Gastrocnemius medialis (tissue), 4 donors: ENCODE data around the gene CRLF2. TPM values are rescaled to one million over a fixed set of nuclear protein-coding genes. Genes with fewer than 3 reads are reported as not detected.
"Not testable (repeated sequence)": the region's sequence is repeated elsewhere in the genome, so short reads cannot be mapped to it uniquely, and the experiment has no call there.

ENCODE experiments used
- ATAC-seq, 2 donors: fragments of 150-250 bp; one replicate each; pipeline ENCODE4 v1.9.1; 2016
- DNase-seq, 2 donors: peaks; one replicate each; pipeline ENCODE4 v3.0.0-alpha.2; 2019
- H3K27ac ChIP-seq, 4 donors: fragments of 200-600 bp; sonication (generic); 1 replicate in 1 of 4; 2 replicates in 3 of 4; pipeline ENCODE4 v1.5.1; 2016 to 2018; ENCODE audit warnings: mild to moderate bottlenecking in 2 of 4, moderate library complexity in 1 of 4
- H3K27me3 ChIP-seq, 3 donors: fragments of 200-600 bp; sonication (generic) in 2 of 3; 1 replicate in 1 of 3; 2 replicates in 2 of 3; pipeline versions ENCODE4 v1.5.1 to v1.6.0; 2016 to 2019; ENCODE audit warnings: mild to moderate bottlenecking in 1 of 3, moderate library complexity in 1 of 3
- H3K36me3 ChIP-seq, 2 donors: fragments of 200-600 bp; sonication (generic) in 1 of 2; one replicate each; pipeline ENCODE4 v1.5.1; 2017 to 2018
- H3K4me1 ChIP-seq, 2 donors: fragments of 200-600 bp; sonication (generic) in 1 of 2; one replicate each; pipeline ENCODE4 v1.5.1; 2016 to 2017; ENCODE audit warnings: mild to moderate bottlenecking in 2 of 2
- H3K4me3 ChIP-seq, 4 donors: fragments of 200-600 bp; sonication (generic) in 3 of 4; 1 replicate in 1 of 4; 2 replicates in 3 of 4; pipeline ENCODE4 v1.5.1; 2016 to 2019; ENCODE audit warnings: mild to moderate bottlenecking in 2 of 4
- H3K9me3 ChIP-seq, 3 donors: fragments of 200-600 bp; sonication (generic) in 2 of 3; 1 replicate in 1 of 3; 2 replicates in 2 of 3; pipeline ENCODE4 v1.5.1; 2016 to 2019
- POLR2A ChIP-seq, 2 donors: fragments of 450-650 bp; IDR thresholded peaks; one replicate each; pipeline ENCODE4 v1.6.1; 2017; ENCODE audit warnings: antibody characterized with exemption in 2 of 2, mild to moderate bottlenecking in 2 of 2, moderate library complexity in 2 of 2
- in situ Hi-C, 4 donors: fragments of 200-750 bp; cut with MboI; loops; one replicate each; pipeline versions ENCODE4 v1.15.0 to v1.8.0; 2017; ENCODE audit warnings: low sequenced_read_pairs in 4 of 4
- intact Hi-C: fragments of 100-400 bp; cut with DNase I; formaldehyde crosslinking; loops from one replicate; pipeline ENCODE4 v1.15.1; 2023; ENCODE audit warnings: low total_unique reads
- total RNA-seq, 4 donors: library from RNA; depleted of rRNA; stranded (reverse); fragments of >200 nt; gene quantifications; one replicate each; pipeline versions ENCODE4 v1.1.0 to v1.2.3, GENCODE V29; 2016
- TF ChIP-seq, protein P1 (sequence below), 5 experiments: fragments of 450-650 bp in 3 of 5; fragments of 200-600 bp in 2 of 5; sonication (generic) in 2 of 5; IDR thresholded peaks in 4 of 5; conservative IDR thresholded peaks in 1 of 5; 1 replicate in 4 of 5; 2 replicates in 1 of 5; pipeline ENCODE4 v1.5.1; 2016 to 2019; ENCODE audit warnings: antibody characterized with exemption in 5 of 5, mild to moderate bottlenecking in 3 of 5, moderate library complexity in 3 of 5

Gene CRLF2
- total RNA-seq, 4 donors from 2014 or later: not detected

DNA sequence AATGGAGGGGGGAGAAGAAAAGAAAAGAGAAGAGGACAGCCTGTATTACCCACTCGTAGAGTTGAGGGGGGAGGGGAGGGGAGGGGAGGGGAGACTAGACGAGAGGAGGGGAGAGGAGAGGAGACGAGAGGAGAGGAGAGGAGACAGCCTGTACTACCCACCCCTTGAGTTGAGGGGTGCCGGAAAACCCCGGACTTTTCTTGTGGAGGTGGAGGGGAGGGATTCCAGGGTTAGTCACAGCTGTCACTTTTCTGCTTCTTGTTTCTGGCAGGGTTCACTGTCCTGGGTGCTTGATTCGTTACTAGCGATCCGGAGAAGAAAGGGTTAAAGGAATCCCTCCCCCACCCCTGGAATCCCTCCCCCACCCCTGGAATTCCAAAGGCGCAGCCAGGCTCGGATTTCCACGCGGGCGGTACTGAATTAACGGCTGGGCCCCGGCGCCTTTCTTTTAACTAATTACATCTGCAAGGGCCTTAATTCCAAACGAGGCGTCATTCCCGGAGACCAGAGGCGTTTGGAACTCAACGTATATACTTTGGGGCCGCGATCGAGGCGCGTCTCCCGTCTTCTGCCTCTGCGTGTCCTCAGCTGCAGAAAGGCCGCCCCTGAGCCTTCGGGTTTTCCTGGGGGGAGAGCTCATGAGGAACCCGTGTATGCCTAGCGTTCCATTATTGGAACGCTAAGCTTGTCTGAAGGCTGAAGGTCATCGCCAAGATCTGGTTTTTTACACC is 36.0 kb upstream of the CRLF2 start:
- TF ChIP-seq POLR2A (IDR thresholded peaks at IDR 0.05): no peak
- TF ChIP-seq, protein P1, sequence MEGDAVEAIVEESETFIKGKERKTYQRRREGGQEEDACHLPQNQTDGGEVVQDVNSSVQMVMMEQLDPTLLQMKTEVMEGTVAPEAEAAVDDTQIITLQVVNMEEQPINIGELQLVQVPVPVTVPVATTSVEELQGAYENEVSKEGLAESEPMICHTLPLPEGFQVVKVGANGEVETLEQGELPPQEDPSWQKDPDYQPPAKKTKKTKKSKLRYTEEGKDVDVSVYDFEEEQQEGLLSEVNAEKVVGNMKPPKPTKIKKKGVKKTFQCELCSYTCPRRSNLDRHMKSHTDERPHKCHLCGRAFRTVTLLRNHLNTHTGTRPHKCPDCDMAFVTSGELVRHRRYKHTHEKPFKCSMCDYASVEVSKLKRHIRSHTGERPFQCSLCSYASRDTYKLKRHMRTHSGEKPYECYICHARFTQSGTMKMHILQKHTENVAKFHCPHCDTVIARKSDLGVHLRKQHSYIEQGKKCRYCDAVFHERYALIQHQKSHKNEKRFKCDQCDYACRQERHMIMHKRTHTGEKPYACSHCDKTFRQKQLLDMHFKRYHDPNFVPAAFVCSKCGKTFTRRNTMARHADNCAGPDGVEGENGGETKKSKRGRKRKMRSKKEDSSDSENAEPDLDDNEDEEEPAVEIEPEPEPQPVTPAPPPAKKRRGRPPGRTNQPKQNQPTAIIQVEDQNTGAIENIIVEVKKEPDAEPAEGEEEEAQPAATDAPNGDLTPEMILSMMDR (IDR thresholded peaks at IDR 0.05 in 4 of 5, conservative IDR thresholded peaks at IDR 0.05 in 1 of 5): no peak
- DNase-seq: no peak

DNA sequence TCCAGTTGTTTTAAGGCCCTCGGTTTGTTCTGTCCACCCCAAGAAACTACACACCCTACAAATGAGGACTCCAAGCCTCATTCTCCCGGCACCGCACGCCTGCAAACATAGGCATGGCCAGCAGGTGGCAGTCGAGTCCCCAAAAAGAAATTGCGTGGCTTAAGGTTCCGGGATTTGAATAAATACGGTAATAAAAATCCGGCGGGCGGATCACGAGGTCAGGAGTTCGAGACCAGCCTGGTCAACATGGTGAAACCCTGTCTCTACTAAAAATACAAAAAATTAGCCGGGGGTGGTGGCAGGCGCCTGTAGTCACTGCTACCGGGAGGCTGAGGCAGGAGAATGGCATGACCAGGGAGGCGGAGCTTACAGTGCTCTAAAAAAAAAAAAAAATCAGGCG is 34.4 kb upstream of the CRLF2 start:
- ATAC-seq (no peak), DNase-seq (peak in 1 of 2 donors; percentile 21)
- in situ Hi-C loops (no loop called here), intact Hi-C loops (no loop called here)
- peaks cover 0 to 9% (median 8%) of the 10 kb centered on the region in 3 donors for H3K27me3 ChIP-seq
- no peaks in the 10 kb centered on the region for H3K4me1 ChIP-seq
- no peak overlapping the region for H3K4me3 ChIP-seq
- no peak overlapping the region for H3K27ac ChIP-seq
- H3K36me3 ChIP-seq: no peaks in the 10 kb centered on the region
- TF ChIP-seq POLR2A (IDR thresholded peaks at IDR 0.05): no peak
- TF ChIP-seq, protein P1 (IDR thresholded peaks at IDR 0.05 in 4 of 5, conservative IDR thresholded peaks at IDR 0.05 in 1 of 5): peak in 4 of 5 experiments; percentile 38 to 68 (median 54)
- no peaks in the 10 kb centered on the region for H3K9me3 ChIP-seq

More for the DNA sequence above, 36.0 kb upstream of the CRLF2 start:
- peaks cover 0 to 9% (median 8%) of the 10 kb centered on the region in 3 donors for H3K27me3 ChIP-seq
- no peaks in the 10 kb centered on the region for H3K36me3 ChIP-seq
- H3K4me3 ChIP-seq: peak overlapping the region in 1 of 4 donors; percentile 17
- H3K9me3 ChIP-seq: no peaks in the 10 kb centered on the region
- intact Hi-C loops (no loop called here), in situ Hi-C loops (no loop called here)
- no peaks in the 10 kb centered on the region for H3K4me1 ChIP-seq
- peak overlapping the region in 1 of 4 donors; percentile 31 for H3K27ac ChIP-seq
- no peak for ATAC-seq

DNA sequence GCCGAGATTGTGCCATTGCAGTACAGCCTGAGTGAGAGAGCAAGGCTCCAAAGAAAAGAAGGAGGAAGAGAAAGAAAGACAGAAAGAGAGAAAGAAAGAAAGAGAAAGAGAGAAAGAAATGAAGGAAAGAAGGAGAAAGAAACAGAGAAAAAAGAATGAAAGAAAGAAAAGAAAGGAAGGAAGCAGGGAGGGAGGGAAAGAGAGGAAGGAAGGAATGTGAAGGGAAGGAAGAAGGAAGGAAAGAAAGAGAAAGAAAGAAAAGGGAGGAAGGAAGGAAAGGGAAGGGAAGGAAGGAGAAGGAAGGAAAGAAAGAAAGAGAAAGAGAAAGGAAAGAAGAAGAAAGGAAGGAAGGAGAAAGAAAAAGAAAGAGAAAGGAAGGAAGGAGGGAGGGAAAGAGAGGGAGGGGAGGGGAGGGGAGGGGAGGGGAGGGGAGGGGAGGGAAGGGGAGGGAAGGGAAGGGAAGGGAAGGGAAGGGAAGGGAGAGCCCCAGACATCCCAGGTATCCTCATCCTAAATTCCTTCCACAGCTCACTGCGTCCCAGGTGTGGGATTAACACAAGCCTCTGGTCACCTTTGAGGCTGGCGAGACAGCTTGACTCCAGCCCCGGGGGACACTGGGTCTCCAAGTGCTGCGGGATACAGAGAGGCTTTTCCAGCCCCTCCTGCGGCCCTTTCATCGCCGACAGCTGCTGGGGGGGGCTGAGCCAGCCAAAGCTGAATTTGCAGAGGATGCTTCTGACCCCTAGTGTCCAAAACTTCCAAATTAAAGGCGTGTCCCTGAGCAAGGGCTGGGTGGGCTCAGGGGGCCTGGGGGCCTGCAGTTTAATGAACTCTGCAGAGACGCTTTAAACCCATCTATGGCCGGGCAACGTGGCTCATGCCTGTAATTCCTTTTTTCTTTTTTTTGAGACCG is 32.0 kb upstream of the CRLF2 start:
- intact Hi-C loops (no loop called here), in situ Hi-C loops (no loop called here)
- Histone ChIP-seq H3K9me3 (no peaks in the 10 kb centered on the region), H3K4me1 (no peaks in the 10 kb centered on the region), H3K36me3 (no peaks in the 10 kb centered on the region), H3K27ac (no peak overlapping the region), H3K4me3 (no peak overlapping the region), H3K27me3 (peaks cover 0 to 8% (median 8%) of the 10 kb centered on the region in 3 donors)
- no peak for TF ChIP-seq POLR2A (IDR thresholded peaks at IDR 0.05)
- TF ChIP-seq, protein P1 (IDR thresholded peaks at IDR 0.05 in 4 of 5, conservative IDR thresholded peaks at IDR 0.05 in 1 of 5): no peak
- ATAC-seq (no peak), DNase-seq (no peak)

DNA sequence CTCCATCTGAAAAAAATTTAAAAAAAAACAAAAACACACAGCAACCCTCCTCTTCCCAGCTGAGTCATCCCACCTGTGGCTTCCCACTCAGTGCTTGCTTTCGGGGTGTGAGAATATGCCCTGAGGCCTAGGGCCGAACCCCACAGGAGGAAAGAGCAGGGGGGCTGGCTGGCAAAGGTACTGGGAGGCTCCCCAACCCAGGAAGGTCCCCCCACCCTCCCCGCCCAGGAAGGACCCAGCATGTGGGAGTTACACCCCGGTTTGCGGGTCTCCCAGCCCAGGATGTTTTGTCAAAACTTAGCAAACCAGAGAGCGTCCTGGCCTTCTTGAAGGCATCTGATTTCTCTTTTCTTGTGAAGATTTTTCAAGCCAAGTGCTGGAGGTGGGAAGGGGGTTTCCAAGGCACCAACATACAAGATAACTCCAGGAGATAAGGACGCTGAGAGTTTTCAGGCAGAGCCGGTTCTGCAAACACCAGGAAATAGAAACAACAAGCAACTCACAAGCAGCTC is 30.5 kb upstream of the CRLF2 start:
- H3K27me3 ChIP-seq: peaks cover 0 to 8% (median 0%) of the 10 kb centered on the region in 3 donors
- in situ Hi-C loops (no loop called here), intact Hi-C loops (no loop called here)
- no peaks in the 10 kb centered on the region for H3K36me3 ChIP-seq
- H3K4me3 ChIP-seq: no peak overlapping the region
- DNase-seq (no peak), ATAC-seq (no peak)
- H3K4me1 ChIP-seq: no peaks in the 10 kb centered on the region
- TF ChIP-seq POLR2A (IDR thresholded peaks at IDR 0.05): no peak
- TF ChIP-seq, protein P1 (IDR thresholded peaks at IDR 0.05 in 4 of 5, conservative IDR thresholded peaks at IDR 0.05 in 1 of 5): no peak
- H3K27ac ChIP-seq: no peak overlapping the region
- H3K9me3 ChIP-seq: no peaks in the 10 kb centered on the region

DNA sequence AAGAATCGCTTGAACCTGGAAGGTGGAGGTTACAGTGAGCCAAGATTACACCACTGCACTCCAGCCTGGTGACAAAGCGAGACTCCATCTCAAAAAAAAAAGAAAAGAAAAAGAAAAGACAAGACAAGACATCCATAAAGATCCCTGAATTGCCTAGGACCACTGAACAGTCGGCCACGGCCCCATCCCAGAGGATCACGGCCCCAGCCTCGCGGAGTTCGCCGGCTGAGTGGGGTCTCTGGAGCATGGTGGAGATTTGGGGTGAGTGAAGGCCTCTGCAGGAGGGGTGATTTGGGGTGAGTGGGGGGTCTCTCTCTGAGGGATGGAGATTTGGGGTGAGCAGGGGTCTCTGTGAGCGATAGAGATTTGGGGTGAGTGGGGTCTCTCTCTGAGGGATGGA is 28.1 kb upstream of the CRLF2 start:
- DNase-seq, H3K9me3 ChIP-seq, H3K36me3 ChIP-seq, intact Hi-C loops, H3K4me3 ChIP-seq, H3K27ac ChIP-seq, in situ Hi-C loops, ATAC-seq, H3K4me1 ChIP-seq, H3K27me3 ChIP-seq: not testable (repeated sequence)
